Measurements from ENCODE around the gene CHURC1.

Gene CHURC1

GRCh38 chr14:64938972-64939816, 24.9 kb downstream of the CHURC1 start:
- no peak for DNase-seq (ENCODE audit: low read depth)

GRCh38 chr14:64939817-64940190, 25.5 kb downstream of the CHURC1 start:
- no peak for DNase-seq (ENCODE audit: low read depth)

- no peak for DNase-seq (ENCODE audit: low read depth)
These were observed 26.2 kb downstream of the CHURC1 start for GRCh38 chr14:64940336-64940910.

GRCh38 chr14:64942531-64943111, 28.4 kb downstream of the CHURC1 start, which contains the start of gene GPX2:
GPX2 (minus strand) TSS chr14:64942745; CDS start chr14:64942726, 19 bp downstream.
- no peak for DNase-seq (ENCODE audit: low read depth)

GRCh38 chr14:64943556-64943955, 29.3 kb downstream of the CHURC1 start:
- DNase-seq (ENCODE audit: low read depth): no peak

- DNase-seq (ENCODE audit: low read depth): no peak
These were observed 29.8 kb downstream of the CHURC1 start for GRCh38 chr14:64944041-64944440.

GRCh38 chr14:64944861-64945260, 30.6 kb downstream of the CHURC1 start:
- no peak for DNase-seq (ENCODE audit: low read depth)

GRCh38 chr14:64945431-64946178, 31.4 kb downstream of the CHURC1 start:
- DNase-seq (ENCODE audit: low read depth): no peak

GRCh38 chr14:64946310-64947045, 32.2 kb downstream of the CHURC1 start:
- DNase-seq (ENCODE audit: low read depth): no peak

GRCh38 chr14:64947710-64948611, 33.7 kb downstream of the CHURC1 start:
- DNase-seq (ENCODE audit: low read depth): no peak

GRCh38 chr14:64948612-64949210, 34.5 kb downstream of the CHURC1 start:
- no peak for DNase-seq (ENCODE audit: low read depth)

GRCh38 chr14:64950889-64951288, 36.6 kb downstream of the CHURC1 start:
- no peak for DNase-seq (ENCODE audit: low read depth)

- DNase-seq (ENCODE audit: low read depth): no peak
These were observed 37.0 kb downstream of the CHURC1 start for GRCh38 chr14:64951291-64951690.

- DNase-seq (ENCODE audit: low read depth): no peak
These were observed 37.5 kb downstream of the CHURC1 start for GRCh38 chr14:64951724-64952123.

- no peak for DNase-seq (ENCODE audit: low read depth)
These were observed 38.5 kb downstream of the CHURC1 start for GRCh38 chr14:64952598-64953309.

GRCh38 chr14:64953310-64953654, 39.0 kb downstream of the CHURC1 start:
- no peak for DNase-seq (ENCODE audit: low read depth)

- DNase-seq (ENCODE audit: low read depth): no peak
These were observed 39.4 kb downstream of the CHURC1 start for GRCh38 chr14:64953661-64954060.

- no peak for DNase-seq (ENCODE audit: low read depth)
These were observed 40.4 kb downstream of the CHURC1 start for GRCh38 chr14:64954491-64955240.

- no peak for DNase-seq (ENCODE audit: low read depth)
These were observed 41.0 kb downstream of the CHURC1 start for GRCh38 chr14:64955297-64955696.
